NCI-H510A treated with DMSO at 0.1 percent for 48 hours (cell line): ENCODE measurements around the gene SDHA.
"Not testable (repeated sequence)": the region's sequence is repeated elsewhere in the genome, so short reads cannot be mapped to it uniquely, and the experiment has no call there.

Experiments
- DNase-seq: peaks from one replicate; lab custom pipeline; 2025; lab: John Stamatoyannopoulos, UW

The SDHA gene

GRCh38 chr5:257148-257547 is 39.0 kb downstream of the SDHA start:
- no peak for DNase-seq

- DNase-seq: not testable (repeated sequence)
Observed at GRCh38 chr5:263275-263974, 45.3 kb downstream of the SDHA start.

GRCh38 chr5:264338-264737 is 46.2 kb downstream of the SDHA start:
- no peak for DNase-seq

- not testable (repeated sequence) for DNase-seq
Observed at GRCh38 chr5:266311-267026, 48.3 kb downstream of the SDHA start.

GRCh38 chr5:267716-268115 is 49.6 kb downstream of the SDHA start:
- DNase-seq: no peak

GRCh38 chr5:270340-270739 is 52.2 kb downstream of the SDHA start:
- no peak for DNase-seq

- DNase-seq: not testable (repeated sequence)
Observed at GRCh38 chr5:271828-272167, 53.7 kb downstream of the SDHA start.

- not testable (repeated sequence) for DNase-seq
Observed at GRCh38 chr5:273091-273490, 55.0 kb downstream of the SDHA start.

- DNase-seq: not testable (repeated sequence)
Observed at GRCh38 chr5:273491-273890, 55.4 kb downstream of the SDHA start.

GRCh38 chr5:274346-274745 is 56.2 kb downstream of the SDHA start:
- DNase-seq: not testable (repeated sequence)

GRCh38 chr5:278646-279045 is 60.5 kb downstream of the SDHA start:
- DNase-seq: no peak

GRCh38 chr5:279051-279665 is 61.0 kb downstream of the SDHA start:
- DNase-seq: not testable (repeated sequence)

GRCh38 chr5:285991-286557 is 68.0 kb downstream of the SDHA start:
- DNase-seq: no peak

- not testable (repeated sequence) for DNase-seq
Observed at GRCh38 chr5:290200-290599, 72.1 kb downstream of the SDHA start.

- not testable (repeated sequence) for DNase-seq
Observed at GRCh38 chr5:291345-291744, 73.2 kb downstream of the SDHA start.

GRCh38 chr5:294788-295187 is 76.7 kb downstream of the SDHA start:
- DNase-seq: not testable (repeated sequence)

- peak; percentile 60 for DNase-seq
Observed at GRCh38 chr5:296207-296606, 78.1 kb downstream of the SDHA start.

GRCh38 chr5:296954-297353 is 78.8 kb downstream of the SDHA start:
- not testable (repeated sequence) for DNase-seq

- DNase-seq: not testable (repeated sequence)
Observed at GRCh38 chr5:297448-297847, 79.3 kb downstream of the SDHA start.

GRCh38 chr5:297991-298736 is 80.0 kb downstream of the SDHA start:
- DNase-seq: not testable (repeated sequence)

- no peak for DNase-seq
Observed at GRCh38 chr5:298737-299125, 80.6 kb downstream of the SDHA start.

GRCh38 chr5:299921-300320 is 81.8 kb downstream of the SDHA start:
- not testable (repeated sequence) for DNase-seq
